Eye (tissue), 1 donor: ENCODE data around the gene DRGX.

Experiments used
- DNase-seq: peaks from one replicate; pipeline ENCODE4 v3.0.0-alpha.2; 2015

DRGX gene

DNA sequence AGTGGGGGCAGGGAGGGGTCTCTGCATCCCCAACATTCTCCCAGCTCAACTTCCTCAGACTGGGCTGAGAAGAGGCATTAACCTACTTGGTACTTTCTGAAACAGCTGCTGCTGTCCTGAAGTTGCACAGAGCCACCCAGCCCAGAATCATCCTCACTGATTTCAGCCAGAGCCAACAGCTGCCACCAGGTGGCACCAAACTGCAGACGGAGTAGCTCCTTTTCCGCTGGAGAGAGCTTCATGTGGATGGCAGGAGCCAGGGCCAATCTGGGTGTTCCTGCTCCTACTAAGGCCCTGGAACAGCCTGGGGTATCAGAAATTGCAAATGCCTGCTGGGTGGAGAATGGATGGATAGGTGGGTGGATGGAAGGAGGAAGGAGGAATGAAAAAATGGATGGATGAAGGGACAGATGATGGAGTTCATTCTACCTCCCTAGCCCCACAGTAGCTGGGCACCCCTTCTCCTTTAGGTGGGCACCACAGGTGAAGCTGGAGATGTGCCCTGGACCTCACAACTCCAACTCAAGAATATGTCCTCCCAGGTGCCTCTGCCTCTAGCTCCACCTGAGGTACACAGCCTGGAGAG, 11.8 kb upstream of the DRGX start:
- DNase-seq, result peak; percentile 94

DNA sequence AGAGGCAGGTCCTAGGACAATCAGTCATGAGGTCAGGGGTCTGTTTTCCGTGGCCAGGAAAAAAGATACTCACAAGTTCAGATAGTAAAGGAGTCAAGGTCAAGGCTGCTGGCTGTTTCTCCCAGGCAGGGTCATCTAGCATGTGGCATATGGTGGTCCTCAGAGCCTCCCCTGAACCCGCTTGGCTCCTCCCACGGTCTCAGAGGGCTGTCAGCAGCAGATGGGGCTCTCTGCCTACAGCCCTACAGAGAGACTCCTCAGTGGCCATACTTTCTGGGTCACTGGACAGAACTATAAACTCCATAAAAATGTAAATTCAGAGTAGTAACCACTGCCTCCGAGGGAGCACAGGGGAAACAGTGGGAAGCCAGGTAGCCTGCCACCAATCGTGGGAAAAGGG, 11.3 kb upstream of the DRGX start:
- DNase-seq, result peak; percentile 60

DNA sequence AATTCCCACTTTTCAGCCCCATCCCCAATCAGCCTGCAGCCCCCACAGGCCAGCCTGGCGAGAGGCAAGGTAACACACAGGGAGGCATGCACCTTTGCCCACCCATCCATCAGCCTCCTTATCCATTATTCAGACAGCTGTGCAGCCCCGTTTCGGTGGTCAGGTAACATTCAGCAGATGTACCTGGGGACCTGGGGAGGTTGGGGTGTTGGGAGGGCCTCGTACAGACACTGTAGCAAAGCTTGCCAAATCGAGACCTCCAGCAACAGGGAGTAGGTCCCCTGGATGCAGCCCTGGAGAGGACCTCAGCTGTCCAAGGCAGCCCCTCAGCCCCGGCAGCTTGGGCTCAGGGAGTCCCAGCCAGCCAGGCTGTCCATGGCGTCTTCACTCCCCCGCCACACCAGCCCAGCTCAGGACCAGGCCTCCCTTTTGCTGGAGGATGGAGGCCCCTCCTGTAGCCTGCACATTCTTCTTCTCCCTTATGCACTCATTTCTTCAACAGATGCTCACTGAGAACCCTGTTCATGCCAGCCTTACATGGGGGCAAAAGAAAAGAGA, 8.5 kb upstream of the DRGX start:
- no peak for DNase-seq

DNA sequence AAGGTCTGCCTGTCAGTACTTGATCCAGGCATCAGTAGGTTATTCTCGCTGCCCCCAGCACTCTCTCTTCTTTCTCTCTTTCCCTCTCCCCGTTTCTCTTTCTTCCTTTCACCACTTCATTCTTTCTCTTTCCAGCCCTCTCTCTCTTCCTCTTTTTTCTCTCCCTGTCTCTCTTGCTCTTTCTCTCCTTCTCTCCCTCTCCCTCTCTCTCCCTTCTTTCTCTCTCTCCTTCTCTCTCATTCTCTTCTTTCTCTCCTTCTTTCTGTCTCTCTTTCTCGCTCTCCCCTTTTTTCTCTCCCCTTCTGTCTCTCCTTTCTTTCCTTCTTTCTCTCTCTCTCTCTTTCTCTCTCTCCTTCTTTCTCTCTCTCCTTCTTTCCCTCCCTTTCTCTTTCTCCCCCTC, 7.5 kb upstream of the DRGX start:
- DNase-seq, result no peak

DNA sequence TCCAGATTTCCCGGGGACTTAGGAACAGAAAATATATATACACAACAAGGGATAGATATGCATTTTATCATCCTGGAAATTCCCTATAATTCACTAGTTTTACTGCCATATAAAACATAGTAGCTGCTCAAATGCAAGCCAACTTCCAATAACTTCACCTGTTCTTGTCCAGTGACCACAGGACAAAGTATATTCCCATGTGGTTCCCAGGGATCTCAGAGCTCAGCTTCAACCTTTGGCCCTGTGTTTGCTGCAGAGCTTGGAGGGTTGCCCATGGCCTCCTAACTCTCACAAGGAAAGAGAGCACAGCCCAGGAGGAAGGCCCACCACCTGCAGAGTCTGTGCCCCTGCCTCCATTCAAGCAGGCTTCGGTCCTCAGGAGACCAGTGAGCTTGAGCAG, 4.5 kb upstream of the DRGX start:
- DNase-seq, result no peak

DNA sequence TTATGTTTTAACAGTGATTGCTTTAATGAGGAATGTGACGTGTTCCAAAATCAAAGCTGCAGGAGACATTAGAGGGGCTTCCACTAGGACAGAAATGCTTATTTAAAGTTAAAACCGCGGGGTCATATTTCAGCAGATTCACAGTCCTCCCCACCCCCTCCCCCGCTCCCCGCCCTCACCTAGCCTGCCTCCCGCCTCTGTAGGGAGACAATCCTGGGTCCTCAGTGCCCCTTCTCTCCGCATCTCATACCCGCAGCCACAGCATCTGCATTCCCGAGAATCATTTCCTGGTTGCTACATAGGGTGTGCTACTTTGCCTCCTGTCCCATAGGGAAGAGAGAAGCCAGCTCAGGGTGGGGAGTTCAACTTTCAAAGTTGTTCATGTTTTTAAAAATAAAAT, 3.1 kb upstream of the DRGX start:
- peak; percentile 27 for DNase-seq

DNA sequence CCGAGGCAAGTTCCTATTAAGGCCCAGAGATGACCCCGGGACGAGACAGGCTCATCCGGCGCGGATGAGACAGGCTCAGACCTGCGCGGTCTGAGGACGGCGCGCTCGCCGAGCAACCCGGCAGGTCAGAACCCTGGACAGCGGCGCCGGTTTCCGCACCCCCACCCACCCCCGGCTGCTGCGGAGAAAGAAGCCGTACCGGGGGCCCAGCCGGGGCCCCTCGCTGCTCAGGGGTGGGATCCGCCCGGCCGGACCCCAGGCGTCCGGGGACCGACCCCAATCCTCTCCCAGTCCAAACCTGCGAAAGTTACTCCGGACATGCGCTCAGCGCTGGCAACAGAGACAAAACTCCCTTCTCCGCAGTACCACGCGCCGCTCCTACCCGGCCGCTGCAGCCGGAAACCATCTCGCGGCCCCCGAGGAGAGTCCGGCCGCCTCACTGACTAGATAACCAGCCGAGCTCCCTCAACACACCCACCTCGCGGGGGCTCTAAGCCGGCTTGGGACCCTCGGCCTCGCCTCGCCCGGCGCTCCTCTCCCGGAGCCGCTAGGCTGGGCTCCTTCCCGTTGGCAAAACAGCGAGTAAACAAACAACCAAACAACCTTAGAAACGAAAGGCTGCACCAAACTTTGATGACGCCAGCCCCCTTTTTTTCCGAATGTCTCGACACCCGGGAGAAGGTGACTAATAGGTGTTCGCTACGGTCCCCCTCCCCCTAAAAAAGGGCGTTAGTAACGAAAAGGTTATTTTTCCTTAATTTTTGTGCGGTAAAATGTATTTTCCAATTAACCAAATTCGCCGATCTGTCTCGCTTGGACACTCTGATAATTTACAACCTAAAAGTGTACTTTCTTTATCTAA, 2.3 kb upstream of the DRGX start:
- peak; percentile 84 for DNase-seq

DNA sequence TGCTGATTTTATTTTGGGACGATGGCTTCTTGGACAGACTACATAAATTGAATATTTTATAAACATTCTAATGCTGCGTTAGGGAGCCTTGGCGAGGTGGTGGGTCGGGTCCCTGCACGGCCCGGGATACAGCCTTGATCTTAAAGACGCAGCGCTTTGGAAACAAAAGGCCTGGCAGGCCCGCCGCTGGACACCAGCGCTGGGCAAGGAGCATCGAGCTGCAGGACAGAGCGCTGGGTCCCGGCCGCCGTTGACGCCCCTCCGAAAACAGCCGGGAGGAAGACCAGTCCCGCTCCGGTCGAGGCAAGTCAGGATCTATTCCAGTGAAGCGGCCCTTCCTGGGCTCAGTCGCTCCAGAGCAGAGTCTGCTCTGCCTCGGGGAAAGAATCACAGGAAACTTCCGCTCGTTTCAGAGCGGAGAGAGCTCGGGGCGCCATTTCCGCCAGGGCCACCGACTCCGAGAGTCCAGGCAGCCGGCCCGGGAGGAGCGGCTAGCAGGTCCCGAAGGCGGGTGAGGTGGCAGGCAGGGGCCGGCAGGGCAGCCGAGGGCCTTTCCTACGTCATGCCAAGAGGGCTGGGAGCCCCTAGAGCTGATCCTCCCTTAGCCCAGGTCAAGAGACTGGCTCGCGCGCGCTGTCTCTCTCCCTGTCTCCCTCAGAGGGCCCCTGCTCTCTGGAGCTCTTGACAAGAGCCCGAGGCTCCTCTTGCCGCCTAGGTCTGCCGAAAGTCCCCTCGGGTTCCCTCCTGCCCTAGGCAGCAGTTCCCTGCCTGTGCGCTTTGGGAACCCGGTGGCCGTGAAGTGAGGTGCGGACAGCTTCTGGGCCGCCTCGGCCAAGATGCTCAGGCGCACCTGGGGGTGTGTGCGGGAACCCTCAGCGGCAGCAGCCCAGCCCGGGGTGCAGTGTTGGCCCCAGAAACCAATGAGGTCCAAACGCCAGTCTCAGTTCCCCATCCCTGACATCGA, 1.4 kb upstream of the DRGX start:
- DNase-seq, result peak; percentile 63

DNA sequence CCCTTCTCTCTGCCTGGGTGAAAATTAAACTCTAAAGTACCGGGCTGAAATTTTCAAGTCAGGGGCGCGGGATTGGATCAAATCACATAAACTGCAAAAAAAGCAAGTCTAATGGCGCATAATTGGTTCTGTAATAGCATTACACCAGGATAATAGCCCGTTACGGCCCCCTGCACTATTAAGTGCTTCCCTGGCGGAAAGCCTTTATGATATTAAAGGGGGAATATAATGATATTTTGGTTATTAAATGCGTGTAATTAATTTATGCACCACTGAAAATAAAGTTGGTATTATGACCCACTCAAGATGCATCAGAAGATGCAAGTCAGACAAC, 744 bp upstream of the DRGX start:
- no peak for DNase-seq

DNA sequence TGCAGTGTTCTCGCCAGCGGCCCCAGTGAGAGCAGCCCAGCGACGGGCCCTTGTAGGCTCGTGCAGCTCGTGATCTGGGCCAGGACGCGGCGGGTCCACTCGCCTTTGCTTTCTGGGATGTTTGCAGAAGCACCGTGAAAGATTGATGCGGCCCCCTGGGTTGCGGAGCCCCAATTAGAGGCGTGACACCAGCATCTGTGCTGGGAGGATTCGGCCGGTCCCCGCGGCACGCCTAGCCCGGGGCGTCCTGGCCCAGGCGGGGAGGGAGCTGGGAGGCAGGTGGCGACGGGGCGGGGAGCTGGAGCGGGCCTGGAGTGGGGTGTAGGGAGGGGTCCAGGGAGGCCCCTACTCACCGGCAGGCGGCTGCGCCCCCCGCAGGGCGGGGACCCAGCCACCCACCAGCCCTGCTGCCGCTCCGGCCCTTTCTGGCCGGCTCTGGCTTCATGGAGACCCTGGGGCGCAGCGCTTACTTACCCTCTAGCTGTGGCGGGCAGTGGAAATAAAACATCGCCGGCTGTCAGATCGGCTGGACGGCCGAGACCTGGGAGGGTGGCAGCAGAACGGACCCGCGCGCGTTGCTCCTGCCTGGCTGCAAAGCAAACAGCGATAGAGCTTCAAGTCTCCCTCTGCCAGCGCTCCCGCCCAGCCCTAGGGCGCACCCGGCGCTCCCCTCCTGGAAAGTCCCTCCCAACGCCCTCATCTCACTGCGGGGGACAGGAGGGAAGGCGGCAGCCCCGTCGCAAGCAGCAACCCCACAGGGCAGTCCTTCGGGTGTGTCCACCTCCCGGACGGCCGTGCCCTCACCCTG, 752 bp downstream of the DRGX start:
- DNase-seq, result peak; percentile 52

DNA sequence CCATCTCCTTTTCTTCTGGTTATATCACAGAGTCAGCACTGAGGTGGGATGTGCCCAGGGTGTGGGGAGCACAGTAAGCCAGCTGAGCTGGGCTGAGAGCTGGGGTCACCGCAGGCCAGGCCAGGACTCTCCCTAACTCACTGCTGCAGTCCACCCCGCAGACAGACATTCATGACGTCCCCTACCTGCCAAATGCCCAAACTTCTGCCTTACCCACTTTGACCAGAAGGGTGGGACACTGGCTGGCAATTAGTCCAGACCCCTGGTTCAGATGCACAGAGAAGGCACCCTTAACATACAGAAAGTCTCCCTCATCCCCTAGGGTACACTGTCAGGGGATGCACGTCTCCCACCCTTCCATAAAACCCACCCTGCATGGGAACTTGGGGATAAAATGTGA, 2.1 kb downstream of the DRGX start:
- DNase-seq, result no peak

DNA sequence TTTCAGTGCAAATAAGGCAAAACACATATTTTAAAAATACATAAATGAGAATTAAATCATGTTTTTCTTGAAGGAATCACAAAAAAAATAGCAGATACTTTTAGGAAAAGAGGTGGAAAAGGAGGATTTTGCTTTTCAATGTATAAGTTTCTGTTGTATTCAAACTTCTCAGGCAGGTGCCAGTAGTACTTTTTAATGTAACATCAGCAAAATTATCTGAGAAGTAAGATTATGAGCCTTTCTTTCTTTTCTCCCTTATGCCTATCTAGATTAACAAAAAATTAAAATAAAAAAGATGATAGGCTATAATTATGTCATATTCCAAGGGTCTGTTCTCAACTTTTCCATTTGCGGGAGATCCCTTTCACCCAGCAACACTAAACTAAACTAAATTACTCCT, 2.6 kb downstream of the DRGX start:
- no peak for DNase-seq

DNA sequence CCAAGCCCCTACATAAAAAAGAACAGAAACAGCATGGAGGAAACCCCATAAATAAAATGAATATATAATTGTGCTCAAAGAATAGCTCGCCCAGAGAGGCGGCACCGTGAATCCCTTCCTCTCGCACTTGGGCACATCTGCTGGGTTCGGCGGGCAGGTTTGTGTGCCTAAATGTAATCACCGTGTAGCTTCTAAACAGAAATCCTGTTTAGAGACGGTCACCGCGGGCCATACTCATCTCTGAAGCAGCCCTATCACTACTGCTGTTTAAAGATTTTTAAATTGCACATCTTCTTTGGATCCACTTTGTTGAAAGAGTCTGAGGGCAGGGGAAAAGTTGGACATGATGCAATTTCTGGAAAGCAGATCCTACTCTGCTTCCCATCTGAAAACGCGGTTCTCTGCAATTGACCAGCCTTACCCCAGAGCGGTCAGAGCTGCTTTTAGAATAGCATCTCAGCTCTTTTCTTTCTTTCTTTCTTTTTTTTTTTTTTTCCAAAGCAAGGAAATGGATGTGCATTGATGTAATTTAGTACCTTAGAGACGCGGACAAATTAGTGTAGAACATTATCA, 6.4 kb downstream of the DRGX start:
- DNase-seq, result no peak

DNA sequence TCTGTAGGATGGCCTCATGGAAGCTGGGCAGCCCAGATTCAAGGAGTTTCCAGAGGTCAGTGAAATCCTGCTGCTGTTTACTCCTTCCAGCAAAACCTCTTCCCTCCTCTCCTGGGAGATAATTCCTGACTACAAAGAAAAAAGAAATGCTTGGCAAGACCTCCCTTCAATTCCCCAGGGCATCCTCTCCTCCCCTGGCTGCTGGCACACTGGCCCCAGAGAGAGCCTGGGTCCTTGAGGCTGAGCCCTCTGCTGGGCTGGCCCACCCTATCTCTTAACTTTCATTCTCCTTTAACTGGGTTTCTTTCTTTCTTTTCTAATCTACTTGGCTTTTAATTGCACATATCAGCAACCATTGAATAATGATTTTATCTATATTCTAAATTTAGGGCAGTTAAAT, 7.7 kb downstream of the DRGX start:
- DNase-seq, result no peak

DNA sequence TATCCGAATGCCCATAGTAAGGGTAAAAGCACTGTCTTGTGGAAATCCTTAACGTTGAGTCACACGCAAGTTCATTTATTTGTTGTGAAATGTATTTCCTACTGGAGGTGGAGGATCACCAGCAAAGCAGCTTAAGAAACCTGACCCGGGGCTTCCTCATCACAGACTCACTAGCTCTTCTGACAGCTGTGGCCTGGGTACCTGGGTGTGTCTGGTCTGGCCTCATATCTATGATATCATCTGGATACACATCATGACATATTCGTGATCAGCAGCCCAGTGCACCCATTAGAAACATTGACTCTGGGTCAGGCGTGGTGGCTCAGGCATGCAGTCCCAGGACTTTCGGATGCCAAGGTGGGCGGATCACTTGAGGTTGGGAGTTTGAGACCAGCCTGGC, 8.8 kb downstream of the DRGX start:
- no peak for DNase-seq

DNA sequence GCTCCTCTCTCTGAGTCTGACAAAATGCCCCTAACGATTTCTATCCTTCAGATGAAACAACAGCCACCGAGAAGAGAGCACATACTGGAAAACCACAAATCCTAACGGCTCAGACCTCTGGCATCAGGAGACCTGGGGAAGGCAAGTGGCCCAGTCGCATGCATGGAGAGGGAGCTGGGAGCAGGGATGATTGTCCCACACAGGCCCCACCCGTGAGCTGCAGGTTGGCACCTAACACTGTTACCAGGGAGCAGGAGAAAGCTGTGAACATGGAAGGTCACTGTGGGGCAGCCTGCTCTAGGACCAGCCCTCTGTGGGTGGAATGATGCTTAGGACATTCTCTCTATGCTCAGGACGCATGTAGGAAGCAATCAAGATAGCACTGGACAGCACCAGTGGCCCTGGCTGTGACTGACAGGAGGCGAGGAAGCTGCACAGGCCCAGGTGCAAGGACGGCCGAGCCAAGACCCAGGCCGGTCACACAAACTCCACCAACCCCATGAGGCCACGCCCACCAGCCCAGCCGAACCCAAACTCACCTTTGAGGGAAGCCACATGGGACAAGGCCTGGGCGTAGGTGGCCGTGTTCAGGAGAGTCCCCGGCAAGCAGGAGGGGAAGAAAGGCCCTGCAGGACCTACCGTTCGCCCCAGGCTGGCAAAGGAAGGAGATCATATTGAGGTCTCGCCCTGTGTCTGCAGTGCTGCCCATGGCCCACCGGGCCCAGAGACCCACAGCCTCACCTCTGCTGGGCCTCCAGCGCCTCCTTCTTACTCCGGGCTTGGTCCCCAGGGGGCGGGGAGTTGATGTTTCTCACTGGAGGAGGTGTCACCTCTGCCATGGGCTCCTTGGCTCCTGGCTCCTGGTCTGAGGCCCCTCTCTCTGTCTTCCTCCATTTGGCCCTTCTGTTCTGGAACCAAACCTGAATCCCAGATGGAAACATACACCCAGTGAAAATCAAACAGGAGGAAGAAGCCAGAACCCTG, 9.7 kb downstream of the DRGX start:
- no peak for DNase-seq

DNA sequence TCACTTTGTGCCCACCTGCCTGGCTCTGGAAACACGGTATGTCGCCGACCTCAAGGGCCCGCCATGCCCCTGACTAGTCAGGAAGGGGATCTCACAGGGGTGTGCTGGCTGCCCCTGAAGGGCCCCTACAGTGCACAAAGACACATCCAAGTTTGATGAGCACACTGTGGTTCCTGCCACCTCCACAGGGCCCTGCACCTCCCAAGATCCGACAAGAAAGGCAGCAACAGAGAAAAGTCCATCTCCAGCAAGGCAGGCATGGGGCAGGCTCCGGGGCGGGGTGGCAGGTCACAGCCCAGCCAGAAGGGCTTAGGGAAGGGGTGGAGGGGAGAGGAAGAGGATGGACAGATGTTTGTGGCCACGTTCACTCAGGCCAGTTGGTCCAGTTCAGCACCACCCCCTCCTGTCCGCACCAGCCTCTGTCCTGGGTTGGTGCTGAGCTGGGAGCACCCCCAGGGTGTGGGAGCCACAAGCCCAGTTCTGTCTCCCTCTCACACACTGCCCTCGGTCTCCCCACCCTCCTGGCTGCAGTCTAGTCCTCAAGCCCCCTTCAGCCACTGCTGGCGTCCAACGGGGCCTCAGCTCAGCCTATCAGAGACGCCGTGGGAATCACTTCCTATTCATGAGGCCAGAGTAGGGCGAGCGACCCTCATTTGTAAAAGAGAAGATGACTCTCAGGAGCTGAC, 11.5 kb downstream of the DRGX start:
- DNase-seq, result no peak

DNA sequence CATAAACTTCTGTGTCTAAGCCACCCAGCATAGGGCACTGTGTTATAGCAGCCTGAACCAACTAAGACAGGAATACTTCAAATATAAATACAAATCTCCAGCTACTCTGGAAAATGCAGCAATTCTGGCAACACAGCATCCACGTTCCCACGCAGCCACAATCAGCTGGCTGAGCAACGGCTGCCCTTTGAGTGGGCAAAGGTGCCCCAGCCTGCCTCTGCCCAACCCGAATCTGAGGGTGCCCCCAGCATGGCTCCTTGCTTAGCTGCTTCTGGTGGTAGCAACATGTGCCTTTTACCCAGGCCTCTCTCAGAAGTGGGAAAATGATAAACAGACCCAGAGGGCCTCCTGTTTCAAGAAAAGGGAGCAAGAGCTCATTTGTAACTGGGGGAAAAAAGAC, 12.0 kb downstream of the DRGX start:
- no peak for DNase-seq

DNA sequence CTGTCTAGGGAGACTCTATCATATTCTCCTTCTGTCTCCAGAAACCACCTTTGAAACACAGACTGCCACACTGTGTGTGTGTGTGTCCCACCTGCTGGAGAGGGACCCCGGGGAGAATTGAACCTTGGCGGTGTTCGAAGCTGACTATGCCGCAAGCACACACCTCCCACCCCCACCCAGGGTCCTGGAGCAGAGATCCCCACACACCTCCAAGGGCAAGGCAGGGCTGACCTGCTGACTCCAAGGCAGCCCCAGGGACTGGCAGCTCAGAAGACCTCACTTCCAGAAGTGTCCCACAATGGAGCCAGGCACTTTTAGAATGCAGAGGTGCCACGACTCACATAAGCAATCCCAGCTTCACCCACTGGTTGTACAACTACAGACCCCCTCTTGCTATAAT, 13.1 kb downstream of the DRGX start:
- DNase-seq, result no peak

DNA sequence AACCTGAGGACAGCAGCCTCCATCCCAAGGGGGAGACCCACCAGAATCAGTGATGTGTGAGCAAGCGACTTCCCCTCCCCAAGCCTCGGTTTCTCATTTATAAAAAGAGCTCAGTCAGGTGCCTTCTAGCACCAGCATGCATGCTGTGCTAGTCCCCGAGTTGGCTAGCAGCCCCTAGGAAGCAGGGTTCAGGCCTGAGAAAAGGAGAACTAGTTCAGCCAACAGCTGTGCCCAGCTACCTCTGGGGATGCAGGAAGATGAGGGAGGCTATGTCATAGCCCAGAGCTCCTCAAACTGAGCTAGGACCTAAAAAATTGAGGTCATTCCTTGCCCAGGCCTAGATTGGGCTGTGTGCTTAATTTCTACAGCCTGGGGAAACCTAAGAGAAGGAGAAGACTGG, 13.7 kb downstream of the DRGX start:
- DNase-seq, result no peak
